NOMO-1 treated with dmso at 0.1 percent for 144 hours (cell line): Measurements from ENCODE around the gene ARID1B.

ENCODE experiments used
- DNase-seq: peaks from one replicate; lab custom pipeline; 2025; ENCODE audit not compliant: unreplicated experiment; lab: John Stamatoyannopoulos, UW

ARID1B gene

DNA sequence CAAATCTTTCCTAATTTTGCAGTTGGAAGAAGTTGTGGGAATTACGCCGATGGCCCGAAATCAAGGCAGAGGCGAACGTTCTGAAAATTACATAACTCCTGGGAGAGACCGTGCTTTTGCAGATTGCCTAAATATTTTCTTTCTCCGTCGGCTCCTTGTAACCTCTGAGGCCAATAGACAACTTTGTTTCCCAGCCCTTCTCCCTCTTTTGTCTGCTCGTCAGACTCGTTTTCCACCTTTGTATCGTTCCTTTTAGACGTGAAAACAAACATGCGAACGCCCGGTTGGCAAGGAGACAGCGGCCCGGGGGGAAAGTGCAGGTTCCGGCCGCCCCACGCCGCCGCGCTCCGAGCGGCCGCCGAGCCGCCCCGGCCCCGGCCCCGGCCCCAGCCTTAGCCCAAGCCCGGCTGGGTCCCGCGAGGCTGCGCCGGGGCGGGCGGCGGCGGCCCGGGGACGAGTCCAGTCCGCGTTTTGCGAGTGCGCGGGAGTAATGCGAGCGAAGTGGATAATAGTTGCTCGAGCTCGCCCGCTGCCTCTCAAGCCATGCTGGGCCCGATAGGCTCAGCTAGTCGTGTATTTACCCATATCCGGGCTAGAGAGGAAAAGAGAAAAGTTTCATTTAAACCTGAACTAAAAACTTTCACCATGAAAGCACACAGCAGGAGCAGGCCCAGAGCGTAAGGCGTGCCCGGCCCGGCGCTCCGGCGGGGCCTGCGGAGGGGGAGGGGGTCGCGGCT is at the start of gene ARID1B:
TSS of gene ARID1B (plus strand) at position 539 of the 737 bp plus-strand sequence. CDS start 303 bp downstream, outside the sequence.
- peak; percentile 47 for DNase-seq

DNA sequence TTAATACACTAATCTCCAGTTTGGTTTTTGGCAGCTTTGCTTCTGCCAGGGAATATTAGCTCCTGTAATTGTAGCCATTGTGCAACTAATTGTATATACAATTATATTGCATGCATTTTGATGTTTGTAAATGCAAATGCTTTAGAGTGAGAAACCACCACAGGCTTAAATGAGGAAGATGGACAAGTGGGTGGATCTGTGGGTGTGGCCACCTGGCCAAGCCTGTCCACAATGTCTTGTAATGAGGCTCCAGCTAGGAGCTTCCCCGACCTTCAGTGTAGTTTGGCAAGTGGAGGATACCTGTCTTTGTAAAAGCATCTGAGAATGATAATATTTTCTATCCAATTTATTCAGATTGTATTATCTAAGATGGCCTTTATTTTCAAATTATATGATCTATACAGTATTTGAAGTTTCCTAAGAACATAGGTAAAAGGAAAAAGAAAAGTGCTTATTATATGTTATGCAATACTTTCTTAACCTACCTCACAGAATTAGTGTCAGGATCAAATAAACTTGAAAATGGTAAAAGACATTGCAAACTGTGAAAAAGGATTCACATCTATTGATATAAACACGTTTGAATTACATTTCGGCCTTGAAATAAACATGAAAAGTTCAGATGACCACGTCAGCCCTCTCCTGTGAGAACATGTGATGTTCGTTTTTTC is 49.3 kb upstream of the ARID1B start:
- no peak for DNase-seq

DNA sequence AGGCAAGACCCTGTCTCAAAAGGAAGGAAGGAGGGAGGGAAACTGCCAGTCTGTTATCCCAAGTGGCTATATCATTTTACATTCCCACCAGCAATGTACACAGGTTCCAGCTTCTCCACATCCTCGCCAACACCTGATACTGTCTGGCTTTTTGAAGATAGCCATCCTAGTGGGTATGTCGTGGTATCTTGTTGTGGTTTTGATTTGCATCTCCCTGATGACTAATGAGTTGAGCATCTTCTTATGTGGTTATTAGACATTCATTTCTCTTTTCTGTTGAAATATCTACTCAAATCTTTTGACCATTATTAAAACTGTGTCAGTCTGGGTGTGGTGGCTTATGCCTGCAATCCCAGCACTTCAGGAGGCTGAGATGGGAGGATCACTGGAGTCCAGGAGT is 47.9 kb upstream of the ARID1B start:
- no peak for DNase-seq

DNA sequence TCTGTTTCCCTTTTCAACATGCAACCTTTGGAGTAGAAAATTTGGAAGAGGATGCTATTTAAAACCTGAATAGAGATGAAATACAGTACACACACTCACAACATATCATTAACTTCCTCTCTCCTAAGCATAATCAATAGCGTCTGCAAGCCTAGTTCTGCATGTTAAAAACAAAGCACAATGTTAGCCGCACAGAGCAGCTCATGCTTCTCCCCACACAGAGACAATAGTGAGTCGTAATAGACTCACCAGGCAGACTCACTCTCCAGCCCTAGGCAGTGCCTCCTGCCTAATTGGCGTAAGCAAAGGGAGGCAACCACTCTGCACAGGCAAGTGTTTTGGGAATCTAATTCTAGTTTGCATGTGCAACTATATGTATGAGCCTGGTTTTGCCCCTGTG is 45.8 kb upstream of the ARID1B start:
- no peak for DNase-seq

DNA sequence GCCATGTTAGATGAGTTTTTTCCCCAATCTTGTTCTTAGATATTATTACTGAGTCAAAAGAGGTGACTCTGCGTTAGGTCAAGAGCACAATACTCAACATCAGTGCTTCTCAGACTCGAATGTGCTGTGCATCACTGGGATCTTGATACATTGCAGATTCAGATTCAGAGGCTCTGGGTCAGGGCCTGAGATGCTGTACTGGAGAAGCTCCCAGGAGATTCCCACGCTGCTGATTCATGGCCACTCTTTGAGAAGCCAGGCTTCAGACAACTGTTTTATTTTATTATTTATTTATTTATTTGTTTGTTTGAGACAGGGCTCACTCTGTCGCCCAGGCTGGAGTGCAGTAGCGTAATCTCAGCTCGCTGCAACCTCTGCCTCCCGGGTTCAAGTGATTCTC is 41.4 kb upstream of the ARID1B start:
- no peak for DNase-seq

DNA sequence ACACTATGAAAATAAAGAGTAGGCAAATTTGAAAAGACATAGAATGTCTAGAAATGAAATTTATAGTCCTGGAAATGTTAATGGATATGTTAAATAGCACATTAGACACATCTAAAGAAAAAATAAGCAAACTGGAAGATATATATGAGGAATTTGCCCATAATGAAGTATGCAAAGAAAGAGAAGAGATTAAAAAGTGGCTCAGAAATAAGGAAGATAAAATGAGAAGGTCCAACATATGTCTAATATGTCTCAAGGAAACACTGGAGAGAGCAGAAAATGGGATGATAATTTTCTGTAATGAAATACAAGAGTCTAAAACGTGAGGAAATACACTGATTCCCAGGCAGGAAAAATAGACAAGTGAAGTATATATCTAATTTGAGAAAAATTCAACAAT is 36.6 kb upstream of the ARID1B start:
- DNase-seq, result no peak

DNA sequence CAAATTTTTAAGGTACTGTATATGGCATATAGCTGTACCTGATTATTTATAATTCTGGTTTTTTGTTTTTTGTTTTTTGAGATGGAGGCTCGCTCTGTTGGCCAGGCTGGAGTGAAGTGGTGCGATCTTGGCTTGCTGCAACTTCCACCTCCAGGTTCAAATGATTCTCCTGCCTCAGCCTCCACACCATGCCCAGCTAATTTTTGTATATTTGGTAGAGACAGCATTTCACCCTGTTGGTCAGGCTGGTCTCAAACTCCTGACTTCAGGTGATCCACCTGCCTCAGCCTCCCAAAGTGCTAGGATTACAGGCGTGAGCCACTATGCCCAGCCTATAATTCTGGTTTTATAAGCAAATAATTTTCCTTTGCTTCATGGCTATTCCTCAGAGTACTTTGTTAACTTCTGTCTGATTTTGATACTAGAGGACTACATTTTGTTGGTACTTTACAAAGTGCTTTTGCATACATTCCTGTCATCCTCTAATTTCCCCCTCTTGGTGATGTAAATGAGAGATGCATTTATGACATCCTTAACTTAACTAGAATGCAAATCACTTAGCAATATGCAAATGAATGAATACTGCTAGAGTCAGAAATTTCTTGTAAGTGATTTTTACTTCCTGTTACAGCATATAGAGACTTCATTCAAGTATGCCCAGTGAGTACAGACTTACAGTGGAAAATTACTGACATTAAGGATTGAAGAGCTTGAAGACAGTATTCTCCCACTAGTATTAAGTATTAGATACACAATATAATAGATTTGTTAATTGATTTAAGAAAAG is 35.7 kb upstream of the ARID1B start:
- DNase-seq, result no peak

DNA sequence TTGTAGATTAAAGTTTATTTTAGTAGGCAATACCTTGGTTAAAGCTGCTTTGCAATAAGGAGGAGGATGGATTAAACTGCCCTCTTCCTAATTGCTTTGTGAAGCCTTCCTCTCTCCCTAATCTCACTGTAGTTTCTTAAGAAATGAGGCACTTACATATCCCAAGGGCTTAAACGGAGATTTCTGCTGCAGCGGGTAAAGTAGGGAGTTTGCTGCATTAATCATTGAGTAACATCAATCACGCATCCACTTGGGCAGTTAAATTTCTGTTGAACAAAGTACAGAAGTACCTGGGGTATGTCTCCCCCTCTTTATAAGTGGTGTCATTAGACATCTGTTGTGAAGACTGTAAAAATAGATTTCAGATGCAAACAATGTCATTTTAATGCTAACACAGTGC is 29.5 kb upstream of the ARID1B start:
- DNase-seq, result no peak

DNA sequence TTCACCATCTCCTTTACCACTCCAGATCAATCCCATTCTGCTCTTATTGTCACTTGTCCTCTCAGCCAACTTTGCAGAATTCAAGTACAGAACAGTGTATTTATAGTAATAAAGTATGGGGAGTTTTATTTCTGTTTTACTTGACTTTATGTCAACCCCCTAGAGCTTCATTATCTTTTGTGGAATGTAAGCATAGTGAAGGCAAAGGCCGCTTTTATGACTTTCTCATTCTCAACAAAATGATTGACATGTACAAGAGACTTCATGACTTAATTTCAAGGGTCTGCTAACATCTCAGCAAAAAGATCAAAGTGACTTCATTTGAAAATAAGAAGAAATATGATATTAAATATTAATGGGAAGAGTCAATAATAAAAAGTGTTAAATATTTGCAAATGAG is 28.7 kb upstream of the ARID1B start:
- no peak for DNase-seq

DNA sequence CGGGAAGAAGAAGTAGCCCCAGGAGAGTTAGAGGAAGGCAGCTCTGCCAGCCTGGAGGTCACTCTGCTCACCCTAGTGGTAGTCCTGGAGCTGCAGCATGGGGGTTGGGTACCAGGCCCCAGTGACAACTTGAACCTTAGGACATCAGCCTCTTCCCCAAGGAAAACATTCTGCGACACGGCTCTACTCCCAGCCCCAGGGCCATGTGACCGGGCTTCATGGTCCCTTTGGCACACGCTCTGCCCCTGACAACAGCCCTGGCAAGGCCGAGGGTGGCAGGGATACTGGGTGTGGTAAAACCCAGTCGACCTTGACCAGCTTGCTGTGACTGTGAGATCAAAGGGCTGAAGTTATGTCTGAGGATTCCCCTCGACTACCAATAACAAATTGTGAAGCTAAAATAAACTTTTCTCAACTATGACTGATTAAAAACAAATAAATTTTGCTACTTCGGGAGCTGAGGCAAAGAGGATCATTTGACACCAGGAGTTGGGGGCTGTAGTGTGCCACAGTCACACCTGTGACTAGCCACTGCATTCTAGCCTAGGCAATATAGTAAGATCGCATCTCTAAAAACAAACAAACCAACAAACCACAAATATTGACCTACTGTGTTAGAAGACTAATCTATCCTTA is 24.4 kb upstream of the ARID1B start:
- no peak for DNase-seq

DNA sequence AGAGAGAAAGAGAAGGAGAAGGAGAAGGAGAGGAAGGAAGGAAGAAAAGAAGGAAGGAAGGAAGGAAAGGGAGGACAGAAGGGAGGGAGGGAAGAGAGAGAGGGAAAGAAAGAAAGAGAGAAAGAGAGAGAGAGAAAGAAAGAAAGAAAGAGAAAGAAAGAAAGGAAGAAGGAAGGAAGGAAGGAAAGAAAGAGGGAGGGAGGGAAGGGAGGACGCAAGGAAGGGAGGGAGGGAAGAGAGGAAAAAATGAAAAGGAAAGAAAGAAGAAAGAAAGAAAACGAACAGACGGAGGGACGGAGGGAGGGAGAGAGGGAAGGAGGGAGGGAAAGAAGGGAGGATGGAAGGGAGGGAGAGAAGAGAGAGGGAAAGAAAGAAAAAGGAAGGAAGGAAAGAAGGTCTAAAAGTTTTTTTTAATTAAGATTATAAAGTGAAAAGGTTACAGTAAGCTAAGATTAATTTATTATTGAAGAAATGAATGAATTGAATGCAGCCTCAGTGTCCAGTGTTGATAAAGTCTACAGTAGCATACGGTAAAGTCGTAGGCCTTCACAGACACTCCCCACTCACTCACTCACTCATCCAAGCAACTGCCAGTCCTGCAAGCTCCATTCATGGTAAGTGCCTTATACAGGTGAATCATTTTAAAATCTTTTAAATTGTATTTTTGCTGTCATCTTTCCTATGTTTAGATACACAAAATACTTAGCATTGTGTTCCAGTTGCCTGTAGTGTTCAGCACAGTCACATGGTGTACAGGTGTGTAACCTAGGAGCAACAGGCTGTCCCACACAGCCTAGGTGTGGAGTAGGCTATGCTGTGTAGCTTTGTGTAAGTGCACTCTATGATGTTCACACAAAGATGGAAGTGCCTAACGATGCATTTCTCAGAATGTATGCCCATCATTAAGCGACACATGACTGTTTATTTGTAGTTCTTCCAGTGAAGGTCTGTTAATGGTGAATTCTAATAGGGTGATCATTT is 20.3 kb upstream of the ARID1B start:
- no peak for DNase-seq

DNA sequence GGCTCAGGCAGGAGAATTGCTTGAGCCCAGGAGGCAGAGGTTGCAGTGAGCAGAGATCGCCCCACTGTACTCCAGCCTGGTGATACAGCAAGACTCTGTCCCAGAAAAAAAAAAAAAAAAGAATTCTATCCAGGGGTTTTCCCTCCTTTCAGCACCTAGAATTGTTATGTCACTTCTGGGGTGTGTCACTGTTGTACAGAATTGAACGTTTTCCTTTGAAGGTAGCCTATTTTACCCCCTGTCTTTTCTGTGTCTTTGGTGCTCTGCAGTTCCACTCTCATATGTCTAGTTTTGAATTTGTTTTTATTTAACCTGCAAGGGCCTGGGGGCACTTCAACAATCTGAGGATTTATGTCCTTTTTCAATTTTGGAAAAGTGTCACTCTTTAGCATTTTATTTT is 19.3 kb upstream of the ARID1B start:
- DNase-seq, result no peak

DNA sequence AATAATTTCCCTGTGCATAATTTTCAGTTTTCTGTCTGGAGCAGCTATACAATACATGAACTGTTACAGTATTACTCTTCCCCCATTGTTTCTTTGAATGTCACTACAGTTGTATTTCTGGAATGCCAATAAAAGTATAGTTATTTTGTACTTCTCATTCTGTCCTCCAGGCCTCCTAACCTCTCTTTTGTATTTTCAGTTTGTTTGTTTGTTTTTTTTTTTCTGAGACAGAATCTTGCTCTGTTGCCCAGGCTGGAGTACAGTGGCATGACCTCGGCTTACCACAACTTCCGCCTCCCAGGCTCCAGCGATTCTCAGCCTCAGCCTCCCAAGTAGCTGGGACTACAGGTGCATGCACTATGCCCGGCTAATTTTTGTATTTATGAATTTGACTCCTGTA is 16.8 kb upstream of the ARID1B start:
- no peak for DNase-seq

DNA sequence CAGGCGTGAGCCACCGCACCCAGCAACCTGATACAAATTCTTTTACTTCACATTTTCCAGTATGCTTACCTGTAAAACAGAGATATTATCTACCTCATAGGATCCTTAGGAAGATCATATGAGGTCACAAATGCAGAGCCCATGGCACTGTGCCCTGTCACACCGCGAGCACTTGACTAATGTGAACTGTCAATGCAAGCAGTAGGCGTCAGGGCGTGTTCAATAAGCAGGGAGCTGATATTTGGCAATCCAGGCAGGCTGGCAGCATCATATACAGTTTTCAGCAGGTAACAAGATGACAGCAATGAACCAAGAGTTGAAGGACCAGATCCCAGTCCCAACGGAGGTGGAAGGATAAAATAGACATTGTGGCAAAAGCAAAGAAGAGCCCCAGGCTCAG is 14.6 kb upstream of the ARID1B start:
- no peak for DNase-seq

DNA sequence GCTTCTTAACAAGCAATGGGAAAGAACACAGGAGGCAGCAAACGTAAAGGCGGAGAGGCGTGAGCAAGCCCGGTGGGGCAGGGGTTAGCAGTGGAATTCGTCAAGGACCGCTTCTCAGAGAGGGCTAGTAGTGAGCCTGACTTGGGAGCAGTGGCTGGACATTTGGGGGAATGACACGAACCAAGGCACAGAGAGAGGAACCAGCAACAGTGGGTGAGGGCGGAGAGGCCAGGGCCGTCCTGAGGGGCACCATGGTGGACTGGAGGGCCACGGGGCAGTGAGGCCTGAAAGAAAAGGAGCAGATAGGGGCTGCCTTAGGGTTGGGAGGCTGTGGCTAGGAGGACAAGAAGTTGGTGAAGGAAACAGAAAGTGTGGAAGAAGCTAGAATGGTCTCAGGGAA is 12.1 kb upstream of the ARID1B start:
- DNase-seq, result no peak

DNA sequence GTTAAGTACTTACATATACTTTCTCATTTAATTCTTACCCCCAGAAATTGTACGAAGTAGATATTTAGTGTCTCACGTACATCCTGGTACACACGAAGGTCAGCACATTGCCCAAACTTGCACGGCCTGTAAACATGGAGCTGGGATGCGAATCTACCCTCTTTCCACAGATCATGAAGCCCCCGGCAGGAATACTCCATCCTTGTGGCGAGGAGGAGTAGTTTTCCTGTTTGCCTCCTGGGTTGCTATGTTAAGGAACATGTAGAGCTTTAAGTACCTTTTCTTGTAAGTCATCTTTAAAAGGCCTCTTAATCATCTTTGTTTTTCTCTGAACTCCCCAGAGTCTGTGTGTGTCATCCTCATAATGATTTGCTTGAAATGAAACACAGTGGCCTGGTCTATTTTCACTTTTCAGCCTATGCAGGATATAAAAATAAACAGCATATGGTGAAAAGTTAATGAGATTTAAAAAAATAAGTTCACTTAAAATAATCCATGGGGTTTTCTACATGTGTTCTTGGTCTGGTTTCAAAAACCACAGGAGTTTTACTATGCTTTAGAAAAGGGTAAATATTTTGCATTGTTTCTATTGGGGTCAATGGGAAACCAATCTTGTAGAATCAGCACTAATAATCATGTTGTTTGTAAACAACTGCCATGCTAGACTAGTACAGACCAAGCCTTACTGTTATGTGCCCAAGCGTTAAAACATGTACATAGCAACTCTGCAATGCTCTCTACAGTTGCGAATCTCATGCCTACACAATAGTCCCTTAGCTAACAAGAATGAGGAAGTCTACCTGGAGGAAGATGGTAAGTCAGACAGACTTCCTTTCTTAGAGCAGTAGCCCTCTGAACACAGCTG is 9.3 kb upstream of the ARID1B start:
- no peak for DNase-seq

DNA sequence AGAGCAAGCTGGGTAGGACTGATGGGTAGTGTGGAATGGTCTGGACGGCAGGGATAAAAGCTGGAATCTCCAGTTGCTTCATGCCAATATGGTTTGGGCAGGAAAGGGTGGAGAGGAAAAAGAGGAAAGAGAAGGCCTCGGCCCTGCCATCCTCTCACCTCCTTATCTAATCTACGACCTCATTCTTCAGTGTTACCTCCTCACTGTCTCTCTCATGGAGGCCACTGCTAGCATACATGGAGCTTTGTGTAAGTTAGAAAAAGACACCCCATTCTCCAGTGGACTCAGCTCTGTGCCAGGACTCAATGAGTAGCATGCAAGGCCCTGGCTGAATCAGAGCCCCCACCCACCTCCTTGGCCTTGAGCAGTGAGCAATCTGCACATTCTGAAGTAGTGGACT is 6.1 kb upstream of the ARID1B start:
- DNase-seq, result no peak

DNA sequence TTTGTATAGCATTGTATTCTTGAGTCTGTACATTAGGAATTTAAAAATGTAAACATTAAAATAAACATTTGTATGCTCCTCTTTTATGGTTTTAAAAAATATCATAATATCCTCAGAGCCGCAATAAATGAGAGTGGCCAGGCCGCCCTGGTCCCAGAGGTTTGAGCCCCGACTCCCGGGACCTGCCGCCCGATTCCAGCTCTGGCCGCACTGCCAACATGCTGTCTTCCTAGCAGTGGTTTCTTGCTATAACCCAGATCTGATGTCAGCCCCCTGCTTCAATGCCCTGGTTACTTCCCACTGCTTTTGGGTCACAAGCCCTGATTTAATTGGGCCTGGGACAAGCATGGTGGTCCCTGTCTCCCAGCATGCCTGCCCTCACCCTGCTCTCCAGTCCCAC is 5.4 kb upstream of the ARID1B start:
- no peak for DNase-seq

DNA sequence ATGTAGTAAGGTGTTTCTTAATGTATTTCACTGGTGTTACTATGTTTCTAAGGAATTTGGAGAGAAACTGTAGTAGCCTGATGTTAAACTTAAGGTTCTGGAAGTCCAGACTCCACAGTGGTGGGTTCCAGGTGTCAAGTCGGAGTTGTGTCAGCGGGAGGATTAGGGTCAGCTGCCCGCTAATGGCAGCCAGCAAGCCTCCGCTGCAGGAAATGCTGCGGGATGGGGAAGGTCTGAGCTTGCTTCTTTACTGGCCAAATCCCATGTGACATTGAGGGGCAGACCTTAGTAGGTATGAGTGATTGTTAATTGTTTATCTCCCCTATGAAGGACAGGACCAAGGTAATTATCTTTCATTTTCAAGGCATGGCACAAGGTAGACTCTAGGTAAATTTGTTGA is 3.7 kb upstream of the ARID1B start:
- no peak for DNase-seq
